Right lobe of liver (tissue), 4 donors: ENCODE measurements around the gene OR9A2.

Experiments
- CTCF ChIP-seq, 4 donors: fragments of 200-600 bp in 3 of 4; fragments of 450-650 bp in 1 of 4; IDR thresholded peaks; one replicate each; pipeline versions ENCODE4 v1.5.1 to v1.8.0; 2016 to 2022; ENCODE audit warnings: antibody characterized with exemption in 4 of 4, mild to moderate bottlenecking in 2 of 4
- POLR2A ChIP-seq: fragments of 450-650 bp; IDR thresholded peaks from one replicate; pipeline ENCODE4 v1.6.1; 2017; ENCODE audit warnings: antibody characterized with exemption, mild to moderate bottlenecking
- donor health status: DM: no; HTN: no; CAD: no.
- donor health status: DM: no; HTN: no; CAD: no.
- donor health status: DM: no; HTN: yes; CAD: no.

GRCh38 chr7:143015926-143016490 is 10.9 kb downstream of the OR9A2 start:
- TF ChIP-seq CTCF (IDR thresholded peaks at IDR 0.05) (no peak), POLR2A (no peak)
